GM15510 (cell line): ENCODE measurements around the gene IL21R.

Experiments used
- POLR2A ChIP-seq: IDR thresholded peaks from 3 replicates; pipeline ENCODE4 v1.6.1; 2011; ENCODE audit warnings: borderline replicate concordance; ENCODE audit not compliant: insufficient read length; ENCODE audit errors: extremely low read depth

IL21R gene

DNA sequence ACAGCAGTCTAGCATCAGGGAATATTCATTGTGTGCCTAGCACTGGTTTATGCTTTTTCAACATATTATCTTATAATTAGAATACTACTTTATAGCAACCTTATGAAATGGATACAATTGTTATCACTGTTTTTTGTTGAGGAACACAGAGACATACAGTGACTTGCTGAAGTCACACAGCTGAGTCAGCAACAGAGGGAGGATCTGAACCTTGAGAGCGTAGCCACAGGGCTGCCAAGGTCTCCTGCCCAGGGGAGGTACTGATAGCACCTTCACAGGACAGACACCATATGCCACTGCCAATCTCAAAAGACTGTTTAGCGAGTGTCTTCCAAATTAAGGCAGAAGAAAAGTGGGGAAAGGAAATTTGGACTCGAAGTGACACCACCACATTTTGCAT, 84.8 kb downstream of the IL21R start:
- no peak for TF ChIP-seq POLR2A

DNA sequence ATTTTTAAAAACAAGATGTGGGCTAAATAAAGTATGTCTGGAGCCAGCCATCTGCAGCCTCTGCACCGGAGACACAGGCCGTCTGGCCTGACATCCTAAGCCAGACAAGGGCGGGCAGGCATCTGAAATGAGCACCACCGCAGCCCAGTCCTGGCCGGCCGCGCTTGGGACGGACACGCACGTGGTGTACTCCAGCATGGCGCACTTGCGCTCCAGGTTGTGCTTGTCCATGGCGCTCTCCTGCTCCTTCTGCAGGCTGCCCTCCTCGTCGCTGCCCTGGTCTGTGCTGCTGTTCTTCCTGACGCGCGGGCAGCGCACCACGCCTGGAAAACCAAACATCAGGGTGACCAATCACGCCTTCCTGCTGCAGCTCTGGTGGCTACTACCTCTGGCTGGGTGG, 87.4 kb downstream of the IL21R start:
- TF ChIP-seq POLR2A, result no peak

DNA sequence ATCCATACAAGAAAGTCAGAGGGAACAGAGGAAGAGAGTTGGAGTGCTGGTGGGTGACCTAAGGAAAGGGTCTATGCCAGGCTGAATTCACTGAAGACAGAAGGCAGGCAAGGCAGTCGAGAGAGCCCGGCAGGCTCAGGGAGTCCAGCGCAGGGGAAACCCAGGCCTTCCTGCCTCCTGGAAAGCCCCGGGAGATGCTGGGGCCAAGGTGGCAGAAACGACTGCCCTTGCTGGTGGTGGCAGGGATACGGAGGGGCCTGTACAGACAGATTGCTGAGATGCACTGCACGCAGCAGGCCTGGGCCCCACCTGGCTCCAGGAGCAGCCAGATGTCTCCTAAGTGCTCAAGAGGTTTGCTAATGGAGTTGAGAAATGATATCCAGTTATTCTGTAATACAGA, 87.9 kb downstream of the IL21R start:
- no peak for TF ChIP-seq POLR2A

DNA sequence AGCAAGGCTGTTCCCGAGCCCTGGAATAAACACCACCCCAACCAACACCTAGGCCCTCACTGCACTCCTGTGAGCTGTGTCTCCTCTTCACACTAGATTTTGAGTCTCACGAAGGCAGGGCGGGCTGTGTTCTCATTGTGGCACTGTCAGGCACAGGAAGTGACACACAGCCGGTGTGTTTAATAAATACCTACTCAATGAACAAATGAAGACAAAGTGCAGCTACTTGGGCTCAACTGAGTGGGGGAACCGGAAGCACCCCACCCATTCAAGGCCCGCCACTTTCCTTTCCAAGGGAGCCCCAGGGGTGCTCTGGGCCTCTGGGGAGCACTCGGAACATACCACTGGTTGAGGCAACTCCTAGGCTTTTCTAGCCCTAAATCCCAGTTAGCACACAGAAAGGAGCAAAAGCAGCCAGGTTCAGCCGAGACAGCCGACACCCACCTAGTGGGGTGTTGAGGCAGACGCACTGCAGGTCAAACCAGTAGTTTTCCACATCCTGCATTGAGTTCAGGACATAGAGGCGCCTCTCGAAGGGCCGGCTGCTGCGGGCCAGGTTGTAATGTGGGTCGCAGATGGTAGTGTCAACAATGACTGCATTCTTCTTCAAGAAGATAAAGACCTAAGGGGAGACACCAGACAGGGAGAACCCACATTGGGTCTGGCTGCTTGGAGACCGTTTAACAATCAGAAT, 90.1 kb downstream of the IL21R start:
- TF ChIP-seq POLR2A, result no peak

DNA sequence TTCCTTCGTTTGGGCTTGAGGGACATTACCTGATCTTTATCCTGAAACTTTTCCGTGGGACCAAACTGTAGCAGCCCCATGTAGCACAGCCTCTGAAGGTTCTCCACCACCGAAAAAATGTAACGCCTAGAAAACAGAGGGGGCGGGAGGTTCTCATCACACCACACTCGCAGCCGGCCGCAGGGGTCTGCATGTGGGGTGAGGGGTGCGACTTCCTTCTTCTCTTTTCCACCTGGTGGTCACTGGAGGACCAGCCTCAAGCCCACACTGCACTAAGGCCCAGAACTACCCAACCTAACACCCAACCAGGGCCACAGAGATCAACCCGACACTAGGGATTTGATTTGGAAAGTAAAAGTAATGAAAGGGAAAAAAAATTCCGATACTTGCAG, 90.6 kb downstream of the IL21R start:
- TF ChIP-seq POLR2A, result no peak

DNA sequence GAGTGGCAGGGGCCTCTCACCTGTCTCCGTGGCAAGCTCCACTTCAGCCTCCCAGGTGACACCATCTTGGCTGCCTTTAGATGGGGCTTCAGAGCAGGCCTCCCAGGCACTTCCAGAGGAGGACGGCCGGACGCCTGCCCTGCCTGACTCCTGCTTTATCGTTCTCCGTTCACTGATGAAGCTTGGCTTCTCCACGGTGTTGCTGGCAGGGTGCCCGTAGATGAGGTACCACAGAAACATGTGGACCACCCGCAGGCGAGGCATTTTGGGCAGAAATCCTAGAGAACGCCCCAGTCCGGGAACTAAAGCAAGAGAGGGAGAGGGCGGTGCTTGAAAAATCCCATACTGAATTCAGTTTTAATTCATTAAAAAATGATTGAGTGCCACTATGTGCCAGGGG, 93.2 kb downstream of the IL21R start:
- TF ChIP-seq POLR2A, result no peak

DNA sequence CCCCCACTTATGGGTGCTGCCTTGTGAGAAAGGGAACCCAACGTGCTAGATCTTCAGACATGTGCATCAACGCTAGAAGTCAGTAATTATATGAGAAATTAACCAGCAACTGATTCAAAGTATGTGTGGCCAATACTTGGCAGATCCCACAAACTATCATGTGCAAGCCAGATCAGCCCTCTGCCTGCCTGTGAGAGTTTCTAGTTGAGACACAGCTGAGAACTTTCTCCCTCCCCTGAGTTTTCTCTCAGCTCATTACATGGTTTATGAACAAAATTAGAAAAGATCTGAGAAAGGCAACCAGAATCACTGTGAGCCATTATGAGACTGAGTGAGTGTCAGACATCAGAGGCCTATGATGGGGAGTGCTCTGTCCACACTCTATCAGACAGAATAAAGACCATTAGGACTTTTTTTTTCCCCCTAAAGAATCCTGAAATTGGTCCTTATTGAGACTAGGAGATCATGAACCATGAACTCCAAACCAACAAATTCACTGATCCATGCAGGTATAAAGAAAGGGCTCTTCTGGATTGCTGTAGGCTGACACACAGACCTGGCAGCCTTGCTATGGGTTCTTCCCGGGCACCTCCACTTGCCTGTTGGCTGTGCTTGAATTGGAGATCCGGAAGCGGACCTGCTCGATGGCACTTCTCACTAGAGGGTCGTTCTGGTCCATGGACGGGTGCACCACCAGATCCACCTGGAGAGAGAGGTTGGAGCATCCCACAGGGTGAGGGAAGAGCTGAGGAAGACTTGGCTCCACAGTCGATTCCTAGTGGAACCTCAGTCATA, 96.3 kb downstream of the IL21R start:
- no peak for TF ChIP-seq POLR2A

DNA sequence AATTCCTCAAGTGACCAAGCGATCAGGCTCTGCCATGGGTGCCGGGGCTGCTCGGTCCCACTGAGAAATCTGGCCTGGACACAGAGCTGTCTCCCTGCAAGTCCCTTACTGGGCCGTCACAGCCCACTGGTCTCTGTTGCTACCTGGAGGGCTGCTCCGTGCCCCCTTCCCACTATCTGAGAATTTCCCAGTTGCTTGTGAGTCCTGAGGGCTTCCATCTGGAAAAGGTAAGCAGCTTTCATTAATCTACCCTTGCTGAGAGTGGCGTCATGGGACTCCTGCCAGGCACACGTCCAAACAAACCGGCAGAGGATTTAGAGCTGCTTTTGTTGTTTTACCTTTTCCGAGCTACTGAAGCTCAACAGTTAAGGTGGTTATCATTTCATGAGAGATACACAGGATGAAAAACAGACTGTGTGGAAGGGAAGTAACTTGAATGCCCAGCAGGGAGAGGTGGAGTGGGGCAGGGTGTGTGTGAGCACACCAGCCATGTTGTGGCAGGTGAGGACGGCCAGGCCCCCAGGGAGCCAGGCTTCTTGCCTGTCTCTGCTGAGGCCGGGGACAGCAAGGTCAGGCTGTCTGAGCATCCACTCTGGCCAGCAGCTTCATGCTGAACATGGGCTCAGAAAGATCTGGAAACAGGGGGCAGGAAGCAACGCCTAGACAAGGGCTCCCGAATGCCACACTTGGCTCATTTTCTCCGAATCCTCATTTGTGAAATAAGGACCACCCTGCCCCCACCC, 97.1 kb downstream of the IL21R start:
- no peak for TF ChIP-seq POLR2A

DNA sequence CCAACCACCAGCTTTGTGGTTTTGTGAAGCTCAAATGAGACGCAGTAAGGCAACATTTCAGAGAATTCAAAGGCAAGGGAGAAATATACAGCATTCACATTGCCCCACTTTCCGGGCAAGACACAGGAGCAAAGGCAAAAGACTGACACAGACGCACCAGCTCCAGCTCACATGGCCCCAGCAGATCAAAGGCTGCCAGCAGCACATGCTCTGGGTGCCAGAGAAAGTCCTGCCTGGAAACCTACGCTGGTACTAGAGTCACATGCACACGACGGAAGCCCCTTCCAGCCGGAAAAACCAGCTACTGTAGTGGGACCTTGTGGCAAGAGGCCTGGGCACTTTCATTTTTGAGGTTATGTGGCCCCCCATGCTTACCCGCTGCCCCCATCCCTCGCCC, 97.7 kb downstream of the IL21R start:
- no peak for TF ChIP-seq POLR2A

DNA sequence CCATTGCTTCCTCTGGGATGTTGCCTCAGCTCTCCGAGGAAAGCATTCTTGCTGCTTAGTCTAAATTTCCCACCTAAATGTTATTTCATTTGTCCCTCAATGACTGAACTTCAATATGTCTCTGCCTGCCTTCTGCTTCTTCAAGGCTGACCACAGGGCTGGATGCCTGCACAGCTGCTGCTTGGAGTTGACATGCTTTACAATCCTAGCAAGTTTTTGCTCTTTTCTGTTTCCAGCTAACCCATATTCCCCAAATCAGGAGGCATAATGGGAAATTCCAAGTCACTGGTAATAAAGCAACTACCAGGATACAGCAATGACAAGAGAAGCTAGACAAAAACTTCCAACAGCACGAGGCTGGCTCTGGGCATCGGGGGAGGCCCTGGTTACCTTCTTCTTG, 98.8 kb downstream of the IL21R start:
- no peak for TF ChIP-seq POLR2A
